GM12878 (cell line): ENCODE results near the gene MANBA.

ENCODE experiments used
- CTCF ChIP-seq, 3 experiments: IDR thresholded peaks in 2 of 3; conservative IDR thresholded peaks in 1 of 3; 2 replicates each; pipeline ENCODE4 v1.5.1; 2011; ENCODE audit warnings: low read depth in 3 of 3, low read length in 3 of 3, mild to moderate bottlenecking in 3 of 3, control low read depth in 2 of 3, moderate library complexity in 2 of 3, inconsistent platforms in 1 of 3, mixed read lengths in 1 of 3; ENCODE audit not compliant: control insufficient read depth in 2 of 3, insufficient read depth in 1 of 3; ENCODE audit errors: extremely low read depth in 1 of 3
- E2F4 ChIP-seq: IDR thresholded peaks from 2 replicates; pipeline ENCODE4 v1.6.1; 2012; ENCODE audit warnings: low read depth, low read length, improper control_type of control experiment
- ELK1 ChIP-seq: IDR thresholded peaks from 2 replicates; pipeline ENCODE4 v1.6.1; 2012; ENCODE audit warnings: low read depth, low read length, improper control_type of control experiment
- EP300 ChIP-seq, 2 experiments: fragments of 150-350 bp in 1 of 2; IDR thresholded peaks; 2 replicates each; pipeline ENCODE4 v1.6.1; 2011 to 2012; ENCODE audit warnings: low read depth in 2 of 2, low read length in 2 of 2, borderline replicate concordance in 1 of 2, improper control_type of control experiment in 1 of 2, inconsistent platforms in 1 of 2; ENCODE audit not compliant: control insufficient read depth in 1 of 2
- MAX ChIP-seq: IDR thresholded peaks from 2 replicates; pipeline ENCODE4 v1.6.1; 2012; ENCODE audit warnings: low read depth, low read length, improper control_type of control experiment
- MYC ChIP-seq: IDR thresholded peaks from 2 replicates; pipeline ENCODE4 v1.6.1; 2011; ENCODE audit warnings: mild to moderate bottlenecking, low read length, moderate library complexity, inconsistent platforms; ENCODE audit not compliant: insufficient read depth, insufficient replicate concordance, insufficient read length, severe bottlenecking
- POLR2A ChIP-seq: IDR thresholded peaks from 2 replicates; pipeline ENCODE4 v1.6.1; 2011; ENCODE audit warnings: low read depth, mild to moderate bottlenecking, low read length
- RAD21 ChIP-seq: IDR thresholded peaks from 2 replicates; pipeline ENCODE4 v1.6.1; 2011; ENCODE audit warnings: mild to moderate bottlenecking, low read depth, low read length, moderate library complexity; ENCODE audit not compliant: insufficient read depth
- USF1 ChIP-seq: IDR thresholded peaks from 2 replicates; pipeline ENCODE4 v1.6.1; 2011; ENCODE audit warnings: borderline replicate concordance, low read depth, mild to moderate bottlenecking, moderate library complexity, mixed read lengths, low read length; ENCODE audit not compliant: insufficient read depth; ENCODE audit errors: extremely low read length
- ZBTB4 ChIP-seq: fragments of 450-650 bp; formaldehyde crosslinking; IDR thresholded peaks from 2 replicates; pipeline ENCODE4 v1.4.0; 2022; ENCODE audit warnings: mild to moderate bottlenecking, moderate library complexity

GRCh38 chr4:102713096-102713495, 47.7 kb downstream of the MANBA start:
- TF ChIP-seq CTCF (IDR thresholded peaks at IDR 0.05 in 2 of 3, conservative IDR thresholded peaks at IDR 0.05 in 1 of 3; ENCODE audit: control insufficient read depth in 2 of 3, extremely low read depth in 1 of 3, insufficient read depth in 1 of 3, low read depth in 3 of 3, low read length in 3 of 3) (no peak), POLR2A (no peak), RAD21 (no peak), ZBTB4 (CRISPR knock-in tag) (no peak), EP300 (IDR thresholded peaks at IDR 0.05; ENCODE audit: borderline replicate concordance in 1 of 2, control insufficient read depth in 1 of 2, low read depth in 2 of 2, low read length in 2 of 2) (no peak), MAX (no peak), E2F4 (no peak), MYC (no peak), ELK1 (no peak), USF1 (no peak)
